Measurements from ENCODE around the gene UBASH3A. TPM values are rescaled to one million over a fixed set of nuclear protein-coding genes. Genes with fewer than 3 reads are reported as not detected.

Gene UBASH3A
- total RNA-seq, 1 donor from 2014 or later, result not detected

GRCh38 chr21:42378418-42378817, 25.3 kb upstream of the UBASH3A start:
- TF ChIP-seq CTCF (IDR thresholded peaks at IDR 0.05; ENCODE audit: unreplicated experiment), result no peak
- Mint-ChIP-seq H3K9me3 (peaks cover 10% of the 10 kb centered on the region), H3K27ac (no peak overlapping the region), H3K4me1 (no peaks in the 10 kb centered on the region), H3K27me3 (ENCODE audit: low read depth) (peaks cover 43% of the 10 kb centered on the region), H3K4me3 (no peak overlapping the region), H3K36me3 (no peaks in the 10 kb centered on the region)
- DNase-seq (ENCODE audit: low spot score in 2 of 2, unreplicated experiment in 2 of 2), result no peak

- H3K27me3 Mint-ChIP-seq (ENCODE audit: low read depth), result peaks cover 43% of the 10 kb centered on the region
- no peaks in the 10 kb centered on the region for H3K36me3 Mint-ChIP-seq
- no peak overlapping the region for H3K4me3 Mint-ChIP-seq
- TF ChIP-seq CTCF (IDR thresholded peaks at IDR 0.05; ENCODE audit: unreplicated experiment), result no peak
- H3K9me3 Mint-ChIP-seq, result peaks cover 10% of the 10 kb centered on the region
- no peak overlapping the region for H3K27ac Mint-ChIP-seq
- H3K4me1 Mint-ChIP-seq, result no peaks in the 10 kb centered on the region
- DNase-seq (ENCODE audit: low spot score in 2 of 2, unreplicated experiment in 2 of 2), result no peak
These were observed 24.1 kb upstream of the UBASH3A start for GRCh38 chr21:42379426-42380215.

GRCh38 chr21:42381347-42381984, 22.2 kb upstream of the UBASH3A start:
- peaks cover 10% of the 10 kb centered on the region for H3K9me3 Mint-ChIP-seq
- H3K36me3 Mint-ChIP-seq, result no peaks in the 10 kb centered on the region
- no peak for DNase-seq (ENCODE audit: low spot score in 2 of 2, unreplicated experiment in 2 of 2)
- H3K27ac Mint-ChIP-seq, result no peak overlapping the region
- no peaks in the 10 kb centered on the region for H3K4me1 Mint-ChIP-seq
- H3K4me3 Mint-ChIP-seq, result no peak overlapping the region
- H3K27me3 Mint-ChIP-seq (ENCODE audit: low read depth), result peaks cover 33% of the 10 kb centered on the region
- no peak for TF ChIP-seq CTCF (IDR thresholded peaks at IDR 0.05; ENCODE audit: unreplicated experiment)

GRCh38 chr21:42382915-42383314, 20.8 kb upstream of the UBASH3A start:
- Mint-ChIP-seq H3K9me3 (peaks cover 10% of the 10 kb centered on the region), H3K27me3 (ENCODE audit: low read depth) (peaks cover 21% of the 10 kb centered on the region), H3K4me3 (no peak overlapping the region), H3K4me1 (peaks cover 4% of the 10 kb centered on the region), H3K36me3 (no peaks in the 10 kb centered on the region), H3K27ac (no peak overlapping the region)
- no peak for TF ChIP-seq CTCF (IDR thresholded peaks at IDR 0.05; ENCODE audit: unreplicated experiment)
- no peak for DNase-seq (ENCODE audit: low spot score in 2 of 2, unreplicated experiment in 2 of 2)

- Mint-ChIP-seq H3K27me3 (ENCODE audit: low read depth) (peaks cover 21% of the 10 kb centered on the region), H3K27ac (no peak overlapping the region), H3K4me1 (peaks cover 4% of the 10 kb centered on the region), H3K4me3 (no peak overlapping the region), H3K9me3 (peaks cover 10% of the 10 kb centered on the region), H3K36me3 (no peaks in the 10 kb centered on the region)
- DNase-seq (ENCODE audit: low spot score in 2 of 2, unreplicated experiment in 2 of 2), result no peak
- TF ChIP-seq CTCF (IDR thresholded peaks at IDR 0.05; ENCODE audit: unreplicated experiment), result no peak
These were observed 20.4 kb upstream of the UBASH3A start for GRCh38 chr21:42383331-42383730.
